ENCODE data around the gene LSM2. TPM values are rescaled to one million over a fixed set of nuclear protein-coding genes. Genes with fewer than 3 reads are reported as not detected.

Gene LSM2
- total RNA-seq, 2 donors from 2014 or later = 106 to 119 TPM

DNA sequence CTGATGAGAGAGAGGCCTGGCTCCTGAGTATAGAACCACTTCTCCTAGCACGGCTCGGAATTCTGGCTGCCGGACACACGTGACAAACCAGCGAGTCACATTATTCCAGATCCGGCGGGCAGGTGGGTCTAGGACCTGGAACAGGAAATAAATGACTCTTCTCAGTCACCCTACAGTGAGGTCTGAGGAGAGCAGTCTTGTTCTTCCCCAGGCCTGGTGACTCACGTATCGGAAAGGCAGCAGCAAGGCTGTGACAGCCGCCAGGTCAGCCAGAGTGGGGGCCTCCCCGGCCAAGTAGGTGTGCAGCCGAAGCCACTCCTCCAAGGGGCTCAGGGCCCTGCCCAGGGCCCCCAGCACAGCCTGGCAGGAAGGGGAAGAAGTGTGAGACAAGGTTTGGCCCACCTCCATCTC, 14.0 kb downstream of the LSM2 start:
- H3K4me3 ChIP-seq (ENCODE audit: low read length) = no peak overlapping the region
- peaks cover 46% of the 10 kb centered on the region for H3K36me3 ChIP-seq (ENCODE audit: control insufficient read depth, insufficient read depth, low read length)
- no peak overlapping the region for H3K9ac ChIP-seq (ENCODE audit: extremely low read depth, low read length, poor library complexity, severe bottlenecking)
- no peaks in the 10 kb centered on the region for H3K27me3 ChIP-seq (ENCODE audit: control insufficient read depth, insufficient read depth, low read length, poor library complexity, severe bottlenecking)
- Mint-ChIP-seq H3K27ac (no peak overlapping the region), H3K4me3 (no peak overlapping the region), H3K9me3 (no peaks in the 10 kb centered on the region), H3K27me3 (ENCODE audit: insufficient read depth) (no peaks in the 10 kb centered on the region), H3K4me1 (peaks cover 11% of the 10 kb centered on the region), H3K36me3 (ENCODE audit: low read depth) (peaks cover 27% of the 10 kb centered on the region)
- no peaks in the 10 kb centered on the region for H3K4me1 ChIP-seq (ENCODE audit: control insufficient read depth, insufficient read depth, low read length)
- H3K27ac ChIP-seq (ENCODE audit: low read depth, low read length) = no peak overlapping the region
- H3K9me3 ChIP-seq (ENCODE audit: control insufficient read depth, low read length) = no peaks in the 10 kb centered on the region
- DNase-seq = no peak
- TF ChIP-seq CTCF (conservative IDR thresholded peaks at IDR 0.05) = no peak
- WGBS, 2 experiments (ENCODE audit: insufficient coverage in 1 of 2, insufficient read length in 1 of 2) = 95 to 99% methylated on average over 7 to 12 of the region's 12 CpGs

DNA sequence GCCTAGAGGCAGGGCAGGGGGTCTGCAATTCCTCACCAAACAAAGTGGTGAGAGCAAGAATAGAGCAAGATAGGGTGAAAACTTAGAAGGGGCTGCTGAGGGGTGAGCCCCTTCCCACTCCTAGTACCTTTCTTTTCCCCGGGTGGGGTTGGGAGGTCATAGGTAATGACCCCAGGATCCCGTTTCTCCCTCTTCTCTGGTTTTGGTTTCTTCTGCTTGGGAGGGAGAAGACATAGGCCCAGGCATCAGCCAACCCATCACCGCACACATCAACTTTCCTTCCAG, 14.7 kb downstream of the LSM2 start:
- peaks cover 21% of the 10 kb centered on the region for H3K36me3 Mint-ChIP-seq (ENCODE audit: low read depth)
- no peak for DNase-seq
- no peaks in the 10 kb centered on the region for H3K27me3 Mint-ChIP-seq (ENCODE audit: insufficient read depth)
- no peaks in the 10 kb centered on the region for H3K9me3 Mint-ChIP-seq
- no peak overlapping the region for H3K4me3 Mint-ChIP-seq
- TF ChIP-seq CTCF (conservative IDR thresholded peaks at IDR 0.05) = no peak
- peak overlapping the region; percentile 68 for H3K27ac Mint-ChIP-seq
- Histone ChIP-seq H3K9ac (ENCODE audit: extremely low read depth, low read length, poor library complexity, severe bottlenecking) (no peak overlapping the region), H3K4me3 (ENCODE audit: low read length) (no peak overlapping the region), H3K27me3 (ENCODE audit: control insufficient read depth, insufficient read depth, low read length, poor library complexity, severe bottlenecking) (no peaks in the 10 kb centered on the region), H3K27ac (ENCODE audit: low read depth, low read length) (no peak overlapping the region), H3K36me3 (ENCODE audit: control insufficient read depth, insufficient read depth, low read length) (peaks cover 44% of the 10 kb centered on the region), H3K9me3 (ENCODE audit: control insufficient read depth, low read length) (no peaks in the 10 kb centered on the region), H3K4me1 (ENCODE audit: control insufficient read depth, insufficient read depth, low read length) (no peaks in the 10 kb centered on the region)
- peaks cover 11% of the 10 kb centered on the region for H3K4me1 Mint-ChIP-seq
- 90% methylated on average over 3 of the region's 3 CpGs; no CpG with 5 or more reads in 1 of the 2 experiments for WGBS, 2 experiments (ENCODE audit: insufficient coverage in 1 of 2, insufficient read length in 1 of 2)

GRCh38 chr6:31791324-31792089, 15.3 kb downstream of the LSM2 start:
- H3K4me3 Mint-ChIP-seq = no peak overlapping the region
- H3K36me3 ChIP-seq (ENCODE audit: control insufficient read depth, insufficient read depth, low read length) = peaks cover 44% of the 10 kb centered on the region
- peak overlapping the region; percentile 68 for H3K27ac Mint-ChIP-seq

More at GRCh38 chr6:31791324-31792089, 15.3 kb downstream of the LSM2 start:
- peaks cover 23% of the 10 kb centered on the region for H3K36me3 Mint-ChIP-seq (ENCODE audit: low read depth)
- H3K9me3 Mint-ChIP-seq = no peaks in the 10 kb centered on the region
- peaks cover 11% of the 10 kb centered on the region for H3K4me1 Mint-ChIP-seq
- Histone ChIP-seq H3K9ac (ENCODE audit: extremely low read depth, low read length, poor library complexity, severe bottlenecking) (no peak overlapping the region), H3K9me3 (ENCODE audit: control insufficient read depth, low read length) (no peaks in the 10 kb centered on the region), H3K4me1 (ENCODE audit: control insufficient read depth, insufficient read depth, low read length) (no peaks in the 10 kb centered on the region), H3K27me3 (ENCODE audit: control insufficient read depth, insufficient read depth, low read length, poor library complexity, severe bottlenecking) (no peaks in the 10 kb centered on the region), H3K4me3 (ENCODE audit: low read length) (no peak overlapping the region), H3K27ac (ENCODE audit: low read depth, low read length) (no peak overlapping the region)
- peak; percentile 81 for TF ChIP-seq CTCF (conservative IDR thresholded peaks at IDR 0.05)
- H3K27me3 Mint-ChIP-seq (ENCODE audit: insufficient read depth) = no peaks in the 10 kb centered on the region
- 77 to 88% methylated on average over 5 to 12 of the region's 12 CpGs for WGBS, 2 experiments (ENCODE audit: insufficient coverage in 1 of 2, insufficient read length in 1 of 2)
- DNase-seq = peak; percentile 91

Data from endodermal cell (in vitro differentiated cells).